ENCODE measurements around the gene POFUT2.

POFUT2 gene

GRCh38 chr21:45282283-45283034, 5.2 kb downstream of the POFUT2 start:
- TF ChIP-seq FOXP2 (optimal IDR thresholded peaks at IDR 0.05; ENCODE audit: borderline replicate concordance, extremely low read depth, extremely low read length, insufficient read depth), result no peak
- no peak for TF ChIP-seq REST (IDR thresholded peaks at IDR 0.05; ENCODE audit: insufficient read depth in 1 of 2, low read depth in 2 of 2, low read length in 2 of 2)
- no peak for TF ChIP-seq POLR2AphosphoS5 (IDR thresholded peaks at IDR 0.05; ENCODE audit: low read depth, low read length)

DNA sequence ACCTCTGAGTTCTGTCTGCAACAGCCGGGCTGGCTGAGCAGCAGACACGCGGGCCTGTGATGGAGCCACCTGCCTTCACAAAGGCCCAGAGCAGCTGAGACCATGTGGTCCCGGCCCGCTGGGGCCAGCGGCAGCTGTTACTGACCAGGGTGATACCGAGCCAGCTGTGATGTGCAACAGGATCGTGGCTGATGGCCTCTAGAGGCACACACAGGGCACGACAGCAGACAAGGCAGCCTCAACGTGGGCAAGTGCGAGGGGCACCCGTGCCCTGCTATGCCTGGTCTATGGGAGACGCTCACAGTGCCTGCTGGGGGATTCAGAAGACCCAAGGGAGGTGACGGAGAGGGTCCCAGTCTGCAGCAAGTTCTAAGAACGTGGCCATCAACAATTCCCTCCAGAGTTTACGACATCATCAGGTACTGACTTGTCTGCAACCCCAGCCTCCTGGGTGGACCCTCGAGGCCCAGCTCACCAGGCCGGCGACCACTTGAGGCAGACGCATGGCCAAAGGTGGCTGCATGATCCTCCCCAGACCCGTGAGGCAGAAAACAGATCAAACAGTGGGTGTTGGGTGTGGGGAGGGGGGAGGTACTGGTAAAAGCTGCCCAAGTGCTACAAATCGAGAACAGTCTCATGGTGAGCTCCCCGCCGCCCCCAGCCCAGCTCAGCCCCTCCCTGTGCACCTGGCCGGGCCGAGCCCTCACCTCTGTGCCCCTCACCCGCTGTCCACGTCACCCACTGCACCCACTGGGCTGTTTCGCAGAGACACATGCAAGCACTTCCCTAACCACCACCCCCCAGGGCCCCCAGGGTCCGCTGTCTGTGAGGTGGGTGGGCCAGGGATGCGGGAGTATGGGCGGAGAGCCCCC, 6.0 kb downstream of the POFUT2 start:
- no peak for TF ChIP-seq TAF1 (IDR thresholded peaks at IDR 0.05; ENCODE audit: borderline replicate concordance, insufficient read depth, low read length)
- TF ChIP-seq POLR2AphosphoS5 (IDR thresholded peaks at IDR 0.05; ENCODE audit: low read depth, low read length), result no peak
- TF ChIP-seq FOXP2 (optimal IDR thresholded peaks at IDR 0.05; ENCODE audit: borderline replicate concordance, extremely low read depth, extremely low read length, insufficient read depth), result no peak
- no peak for TF ChIP-seq SIN3A (IDR thresholded peaks at IDR 0.05; ENCODE audit: borderline replicate concordance, insufficient read depth, low read length)
- no peak for TF ChIP-seq REST (IDR thresholded peaks at IDR 0.05; ENCODE audit: insufficient read depth in 1 of 2, low read depth in 2 of 2, low read length in 2 of 2)

DNA sequence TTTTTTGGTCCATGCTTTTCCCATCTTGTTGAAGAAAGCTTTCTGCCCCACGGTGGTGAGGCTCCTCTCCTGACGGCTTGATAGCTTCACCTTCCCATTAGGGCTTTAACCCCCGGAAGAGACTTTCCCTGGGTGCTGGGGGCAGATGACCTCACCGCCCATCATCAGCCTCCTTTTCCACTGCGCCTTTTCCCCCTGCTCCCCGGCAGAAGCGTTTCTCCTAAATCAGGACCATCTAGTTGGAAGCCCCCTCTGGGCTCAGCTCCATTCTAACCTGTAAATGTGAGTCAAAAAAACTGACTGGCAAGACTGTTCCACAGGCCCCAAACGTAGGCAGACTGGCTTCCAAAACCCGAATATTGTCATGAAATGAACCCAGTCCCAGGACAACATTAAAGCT, 6.7 kb downstream of the POFUT2 start:
- TF ChIP-seq POLR2AphosphoS5 (IDR thresholded peaks at IDR 0.05; ENCODE audit: low read depth, low read length) (no peak), TAF1 (IDR thresholded peaks at IDR 0.05; ENCODE audit: borderline replicate concordance, insufficient read depth, low read length) (no peak), SIN3A (IDR thresholded peaks at IDR 0.05; ENCODE audit: borderline replicate concordance, insufficient read depth, low read length) (no peak), REST (IDR thresholded peaks at IDR 0.05; ENCODE audit: insufficient read depth in 1 of 2, low read depth in 2 of 2, low read length in 2 of 2) (no peak), FOXP2 (optimal IDR thresholded peaks at IDR 0.05; ENCODE audit: borderline replicate concordance, extremely low read depth, extremely low read length, insufficient read depth) (no peak)

- TF ChIP-seq SIN3A (IDR thresholded peaks at IDR 0.05; ENCODE audit: borderline replicate concordance, insufficient read depth, low read length) (no peak), TAF1 (IDR thresholded peaks at IDR 0.05; ENCODE audit: borderline replicate concordance, insufficient read depth, low read length) (no peak), REST (IDR thresholded peaks at IDR 0.05; ENCODE audit: insufficient read depth in 1 of 2, low read depth in 2 of 2, low read length in 2 of 2) (no peak), POLR2AphosphoS5 (IDR thresholded peaks at IDR 0.05; ENCODE audit: low read depth, low read length) (no peak), FOXP2 (optimal IDR thresholded peaks at IDR 0.05; ENCODE audit: borderline replicate concordance, extremely low read depth, extremely low read length, insufficient read depth) (no peak)
These were observed 7.4 kb downstream of the POFUT2 start for GRCh38 chr21:45280178-45280821.

Measured in PFSK-1 (cell line).